Liver (tissue), 9 donors: ENCODE results near the gene EIF2AK2. TPM values are rescaled to one million over a fixed set of nuclear protein-coding genes. Genes with fewer than 3 reads are reported as not detected.

ENCODE experiments used
- DNase-seq: peaks from one replicate; pipeline ENCODE4 v3.0.0-alpha.2; 2017; ENCODE audit warnings: low spot score
- H3K27ac ChIP-seq, 2 donors: one replicate each; pipeline ENCODE4 v1.7.0; 2013; ENCODE audit warnings: inconsistent platforms in 2 of 2, low read length in 2 of 2, control low read depth in 1 of 2, low read depth in 1 of 2, mild to moderate bottlenecking in 1 of 2
- H3K27me3 ChIP-seq, 4 donors: one replicate each; pipeline versions ENCODE4 v1.6.1 to v1.7.0; 2013; ENCODE audit warnings: low read length in 3 of 4, inconsistent platforms in 1 of 4, mild to moderate bottlenecking in 1 of 4, moderate library complexity in 1 of 4; ENCODE audit not compliant: control insufficient read depth in 4 of 4, insufficient read depth in 4 of 4
- H3K36me3 ChIP-seq, 4 donors: one replicate each; pipeline versions ENCODE4 v1.6.1 to v1.7.0; 2013; ENCODE audit warnings: low read length in 3 of 4, mild to moderate bottlenecking in 3 of 4, low read depth in 1 of 4, moderate library complexity in 1 of 4; ENCODE audit not compliant: control insufficient read depth in 4 of 4, insufficient read depth in 3 of 4
- H3K4me1 ChIP-seq, 4 donors: one replicate each; pipeline versions ENCODE4 v1.6.1 to v1.7.0; 2013; ENCODE audit warnings: low read length in 3 of 4, mild to moderate bottlenecking in 3 of 4, moderate library complexity in 1 of 4; ENCODE audit not compliant: control insufficient read depth in 4 of 4, insufficient read depth in 4 of 4
- H3K4me3 ChIP-seq, 3 donors: one replicate each; pipeline versions ENCODE4 v1.6.1 to v1.7.0; 2013; ENCODE audit warnings: low read length in 3 of 3, control low read depth in 1 of 3, low read depth in 1 of 3, mild to moderate bottlenecking in 1 of 3
- H3K9ac ChIP-seq, 2 donors: one replicate each; pipeline ENCODE4 v1.7.0; 2013; ENCODE audit warnings: low read length in 2 of 2, mild to moderate bottlenecking in 2 of 2, moderate library complexity in 2 of 2, control low read depth in 1 of 2, low read depth in 1 of 2
- H3K9me3 ChIP-seq, 4 donors: one replicate each; pipeline versions ENCODE4 v1.6.1 to v1.7.0; 2013; ENCODE audit warnings: low read length in 3 of 4; ENCODE audit not compliant: control insufficient read depth in 4 of 4
- ATF3 ChIP-seq: IDR thresholded peaks from 2 replicates; pipeline ENCODE4 v1.6.1; 2016; ENCODE audit warnings: antibody characterized with exemption
- CTCF ChIP-seq: fragments of 150-350 bp; IDR thresholded peaks from 2 replicates; pipeline ENCODE4 v1.5.1; 2017; ENCODE audit warnings: improper control_type of control experiment, low read depth, low read length; ENCODE audit not compliant: missing input control
- EGR1 ChIP-seq, 2 donors: IDR thresholded peaks; 2 replicates each; pipeline ENCODE4 v1.6.1; 2016 to 2018; ENCODE audit warnings: antibody characterized with exemption in 2 of 2, low read depth in 2 of 2
- FOXA2 ChIP-seq: IDR thresholded peaks from 2 replicates; pipeline ENCODE4 v1.6.1; 2016; ENCODE audit warnings: antibody characterized with exemption
- GABPA ChIP-seq, 2 donors: IDR thresholded peaks in 1 of 2; conservative IDR thresholded peaks in 1 of 2; 2 replicates each; pipeline ENCODE4 v1.6.1; 2016; ENCODE audit warnings: antibody characterized with exemption in 2 of 2, mild to moderate bottlenecking in 1 of 2, moderate library complexity in 1 of 2
- HNF4A ChIP-seq, 2 donors: conservative IDR thresholded peaks; 2 replicates each; pipeline ENCODE4 v1.6.1; 2016; ENCODE audit warnings: antibody characterized with exemption in 2 of 2, mild to moderate bottlenecking in 2 of 2
- HNF4G ChIP-seq: IDR thresholded peaks from 2 replicates; pipeline ENCODE4 v1.6.1; 2016; ENCODE audit warnings: antibody characterized with exemption
- JUND ChIP-seq, 2 donors: IDR thresholded peaks; 2 replicates each; pipeline ENCODE4 v1.6.1; 2016; ENCODE audit warnings: antibody characterized with exemption in 2 of 2
- MAX ChIP-seq: IDR thresholded peaks from 2 replicates; pipeline ENCODE4 v1.6.1; 2016; ENCODE audit warnings: antibody characterized with exemption
- NR2F2 ChIP-seq: IDR thresholded peaks from 2 replicates; pipeline ENCODE4 v1.6.1; 2016; ENCODE audit warnings: antibody characterized with exemption
- RAD21 ChIP-seq, 2 donors: IDR thresholded peaks; 2 replicates each; pipeline ENCODE4 v1.6.1; 2016; ENCODE audit warnings: antibody characterized with exemption in 2 of 2, mild to moderate bottlenecking in 2 of 2
- REST ChIP-seq: IDR thresholded peaks from 2 replicates; pipeline ENCODE4 v1.6.1; 2016; ENCODE audit warnings: antibody characterized with exemption, mild to moderate bottlenecking
- RXRA ChIP-seq, 2 donors: IDR thresholded peaks; 2 replicates each; pipeline ENCODE4 v1.6.1; 2017 to 2018; ENCODE audit warnings: antibody characterized with exemption in 2 of 2, mild to moderate bottlenecking in 1 of 2
- SP1 ChIP-seq: IDR thresholded peaks from 2 replicates; pipeline ENCODE4 v1.6.1; 2018; ENCODE audit warnings: antibody characterized with exemption, mild to moderate bottlenecking
- TAF1 ChIP-seq: conservative IDR thresholded peaks from 2 replicates; pipeline ENCODE4 v1.6.1; 2016; ENCODE audit warnings: antibody characterized with exemption, mild to moderate bottlenecking
- ZBTB33 ChIP-seq: IDR thresholded peaks from 2 replicates; pipeline ENCODE4 v1.6.1; 2016; ENCODE audit warnings: antibody characterized with exemption
- WGBS: extraction: QIAGEN DNeasy Blood & Tissue Kit; methylation state at CpG from one replicate; pipeline ENCODE4 v1.1.7; 2013; 5-methylcytosine and 5-hydroxymethylcytosine counted together
- polyA plus RNA-seq, 2 donors: library from polyadenylated mRNA; stranded (reverse) in 1 of 2; unstranded in 1 of 2; fragments of 200-250 nt in 1 of 2; fragments of >200 nt in 1 of 2; fragmentation: Nextera tagmentation in 1 of 2; extraction: Ambion mirVana in 1 of 2; gene quantifications; one replicate each; pipeline versions ENCODE4 v1.2.1 to v1.2.3, GENCODE V29; 2013 to 2015
- total RNA-seq, 2 donors: library from RNA; depleted of rRNA; stranded (reverse); fragments of >200 nt; gene quantifications; one replicate each; pipeline ENCODE4 v1.2.3, GENCODE V29; 2014
- donor health status: healthy.
- donor health status: healthy.
- donor health status: healthy.
- donor health status: healthy.
- donor health status: healthy.

EIF2AK2 gene
- total and polyA plus RNA-seq, 4 donors: 4.4 to 20.0 (median 13.2) TPM

GRCh38 chr2:37148325-37148724, 8.5 kb downstream of the EIF2AK2 start:
- H3K9me3 ChIP-seq: no peaks in the 10 kb centered on the region
- no peak overlapping the region for H3K4me3 ChIP-seq
- TF ChIP-seq CTCF: peak; percentile 2
- peak; percentile 38 to 54 for TF ChIP-seq RXRA (IDR thresholded peaks at IDR 0.05)
- TF ChIP-seq ZBTB33: peak; percentile 21
- peak; percentile 27 for TF ChIP-seq MAX
- peak in 1 of 2 donors; percentile 19 for TF ChIP-seq JUND (IDR thresholded peaks at IDR 0.05)
- TF ChIP-seq GABPA (IDR thresholded peaks at IDR 0.05 in 1 of 2, conservative IDR thresholded peaks at IDR 0.05 in 1 of 2): peak; percentile 13 to 34
- TF ChIP-seq RAD21 (IDR thresholded peaks at IDR 0.05): peak in 1 of 2 donors; percentile 19
- no peak for TF ChIP-seq REST
- TF ChIP-seq EGR1 (IDR thresholded peaks at IDR 0.05; ENCODE audit: low read depth in 2 of 2): no peak
- no peak for TF ChIP-seq NR2F2
- TF ChIP-seq SP1: peak; percentile 71
- TF ChIP-seq HNF4A (conservative IDR thresholded peaks at IDR 0.05): peak; percentile 42 to 52
- TF ChIP-seq FOXA2: peak; percentile 72
- H3K27ac ChIP-seq: no peak overlapping the region
- peaks cover 3 to 17% (median 8%) of the 10 kb centered on the region in 4 donors for H3K4me1 ChIP-seq
- 30% methylated on average over 7 of the region's 7 CpGs for WGBS
- H3K27me3 ChIP-seq: no peaks in the 10 kb centered on the region
- no peak for DNase-seq
- no peak overlapping the region for H3K9ac ChIP-seq
- peaks cover 2 to 23% (median 13%) of the 10 kb centered on the region in 4 donors for H3K36me3 ChIP-seq

GRCh38 chr2:37146062-37146461, 10.7 kb downstream of the EIF2AK2 start:
- Histone ChIP-seq H3K9me3 (no peaks in the 10 kb centered on the region), H3K36me3 (peaks cover 1 to 31% (median 21%) of the 10 kb centered on the region in 4 donors), H3K9ac (no peak overlapping the region), H3K4me3 (no peak overlapping the region), H3K4me1 (peaks cover 3 to 17% (median 8%) of the 10 kb centered on the region in 4 donors), H3K27ac (no peak overlapping the region), H3K27me3 (no peaks in the 10 kb centered on the region)
- no peak for DNase-seq
- WGBS: 88% methylated on average over 2 of the region's 2 CpGs
- TF ChIP-seq SP1 (no peak), HNF4G (no peak), RAD21 (IDR thresholded peaks at IDR 0.05) (no peak), ATF3 (no peak), TAF1 (no peak), JUND (IDR thresholded peaks at IDR 0.05) (no peak), ZBTB33 (no peak), CTCF (no peak), RXRA (IDR thresholded peaks at IDR 0.05) (no peak)
